Mesendoderm (in vitro differentiated cells): ENCODE results near the gene B3GLCT.
A peak's percentile ranks its signal among the peaks of the same experiment; 100 is the strongest.

ENCODE experiments used
- DNase-seq: peaks from one replicate; pipeline ENCODE4 v3.0.0; 2013
- H2AK5ac ChIP-seq: 2 replicates; pipeline ENCODE4 v1.6.1; 2013; ENCODE audit warnings: low read length, inconsistent platforms
- H2BK120ac ChIP-seq: 2 replicates; pipeline ENCODE4 v1.6.1; 2013; ENCODE audit warnings: low read depth, mild to moderate bottlenecking, low read length, moderate library complexity, mixed read lengths
- H2BK15ac ChIP-seq: replicated peaks from 2 replicates; pipeline ENCODE4 v1.6.1; 2013; ENCODE audit warnings: low read depth, mild to moderate bottlenecking, moderate library complexity
- H2BK5ac ChIP-seq: 2 replicates; pipeline ENCODE4 v1.6.1; 2013; ENCODE audit warnings: low read length, inconsistent platforms
- H3K18ac ChIP-seq: 2 replicates; pipeline ENCODE4 v1.6.1; 2013; ENCODE audit warnings: mild to moderate bottlenecking, low read length, mixed read lengths
- H3K23ac ChIP-seq: one replicate; pipeline ENCODE4 v1.6.1; 2013; ENCODE audit warnings: low read length
- H3K27ac ChIP-seq: 2 replicates; pipeline ENCODE4 v1.5.1; 2013; ENCODE audit warnings: low read depth, mild to moderate bottlenecking, inconsistent platforms, low read length, moderate library complexity
- H3K27me3 ChIP-seq: 2 replicates; pipeline ENCODE4 v1.6.1; 2013; ENCODE audit warnings: low read length, control low read depth, mild to moderate bottlenecking, inconsistent platforms; ENCODE audit not compliant: insufficient read depth, poor library complexity
- H3K36me3 ChIP-seq: 2 replicates; pipeline ENCODE4 v1.6.1; 2013; ENCODE audit warnings: low read length, inconsistent platforms; ENCODE audit not compliant: control insufficient read depth, insufficient read depth
- H3K4ac ChIP-seq: one replicate; pipeline ENCODE4 v1.6.1; 2013; ENCODE audit warnings: low read depth, mild to moderate bottlenecking, low read length, moderate library complexity
- H3K4me1 ChIP-seq: 2 replicates; pipeline ENCODE4 v1.6.1; 2013; ENCODE audit warnings: low read depth, low read length, inconsistent platforms; ENCODE audit not compliant: control insufficient read depth
- H3K4me2 ChIP-seq: 2 replicates; pipeline ENCODE4 v1.6.1; 2013; ENCODE audit warnings: low read length
- H3K4me3 ChIP-seq: 2 replicates; pipeline ENCODE4 v1.5.1; 2013; ENCODE audit warnings: mild to moderate bottlenecking, low read length
- H3K56ac ChIP-seq: one replicate; pipeline ENCODE4 v1.6.1; 2013; ENCODE audit warnings: low read length
- H3K79me1 ChIP-seq: 2 replicates; pipeline ENCODE4 v1.6.1; 2013; ENCODE audit warnings: low read length, inconsistent platforms
- H3K79me2 ChIP-seq: 2 replicates; pipeline ENCODE4 v1.6.1; 2013; ENCODE audit warnings: mild to moderate bottlenecking, low read length; ENCODE audit not compliant: control insufficient read depth, insufficient read depth
- H3K9ac ChIP-seq: 2 replicates; pipeline ENCODE4 v1.6.1; 2013; ENCODE audit warnings: low read length, inconsistent platforms
- H4K5ac ChIP-seq: one replicate; pipeline ENCODE4 v1.6.1; 2013; ENCODE audit warnings: low read length
- H4K8ac ChIP-seq: one replicate; pipeline ENCODE4 v1.6.1; 2013; ENCODE audit warnings: low read depth, mild to moderate bottlenecking, control low read depth, low read length, moderate library complexity
- WGBS: extraction: QIAGEN DNeasy Blood & Tissue Kit; methylation state at CpG from one replicate; pipeline ENCODE4 v1.1.7; 2013; ENCODE audit warnings: low lambda C conversion rate, missing lambda C conversion rate; ENCODE audit not compliant: insufficient coverage; ENCODE audit errors: extremely low coverage; 5-methylcytosine and 5-hydroxymethylcytosine counted together

B3GLCT gene

DNA sequence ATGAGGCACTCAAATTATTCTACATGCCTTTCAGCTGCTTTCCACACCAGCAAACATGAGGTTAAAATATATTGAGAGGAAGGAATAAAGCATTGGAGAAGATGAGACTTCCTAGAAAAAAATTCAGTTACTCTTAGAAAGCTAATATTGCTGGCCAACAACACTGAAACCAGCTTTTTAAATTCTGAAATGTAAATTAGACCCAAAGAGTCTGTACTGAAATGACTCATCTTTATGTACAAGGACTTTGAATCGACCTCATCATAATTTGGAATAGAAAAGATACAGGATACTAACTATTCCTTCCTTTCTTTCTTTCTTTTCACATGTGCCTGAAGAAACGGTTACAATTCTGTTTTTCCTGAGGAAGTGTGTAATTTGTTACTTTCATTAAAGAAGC is 31.6 kb upstream of the B3GLCT start:
- no peaks in the 10 kb centered on the region for H3K79me2 ChIP-seq
- no peak overlapping the region for H4K5ac ChIP-seq
- H2BK15ac ChIP-seq: no peak overlapping the region
- no peak overlapping the region for H3K56ac ChIP-seq
- H3K18ac ChIP-seq: no peak overlapping the region
- no peak overlapping the region for H3K4ac ChIP-seq
- H3K27me3 ChIP-seq: no peaks in the 10 kb centered on the region
- no peak overlapping the region for H3K23ac ChIP-seq
- H2BK5ac ChIP-seq: no peak overlapping the region
- H4K8ac ChIP-seq: no peak overlapping the region
- no peaks in the 10 kb centered on the region for H3K36me3 ChIP-seq
- H3K4me1 ChIP-seq: no peaks in the 10 kb centered on the region
- H2AK5ac ChIP-seq: no peak overlapping the region
- H3K27ac ChIP-seq: no peak overlapping the region
- no peak overlapping the region for H3K9ac ChIP-seq
- no peak for DNase-seq
- H3K4me3 ChIP-seq: no peak overlapping the region
- no peak overlapping the region for H3K4me2 ChIP-seq
- no peaks in the 10 kb centered on the region for H3K79me1 ChIP-seq
- no CpG with 5 or more reads among the region's 2 CpGs for WGBS
- H2BK120ac ChIP-seq: no peak overlapping the region

DNA sequence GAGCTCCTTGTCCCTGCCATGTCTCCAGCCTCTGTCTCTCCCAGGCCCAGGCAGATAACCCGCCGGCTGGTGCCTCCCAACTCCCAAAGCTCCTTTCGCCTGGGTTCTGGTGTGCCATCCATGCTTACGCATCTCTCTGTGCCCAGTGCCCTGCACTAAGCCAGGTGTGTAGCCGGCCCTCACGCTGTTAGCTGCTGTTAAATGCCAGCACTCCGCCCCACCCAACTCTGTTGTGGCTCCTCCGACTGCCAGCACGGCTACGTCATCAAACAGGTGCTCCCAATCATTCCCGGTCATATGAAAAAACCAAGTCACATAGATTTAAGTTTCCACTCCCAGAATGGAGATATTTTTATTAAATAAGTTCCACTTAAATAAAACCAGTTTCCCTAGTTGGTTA is 31.0 kb upstream of the B3GLCT start:
- no CpG with 5 or more reads among the region's 11 CpGs for WGBS
- H3K36me3 ChIP-seq: no peaks in the 10 kb centered on the region
- no peak overlapping the region for H2BK15ac ChIP-seq
- H3K4me2 ChIP-seq: no peak overlapping the region
- no peak overlapping the region for H2BK120ac ChIP-seq
- no peak overlapping the region for H3K18ac ChIP-seq
- H4K5ac ChIP-seq: no peak overlapping the region
- H4K8ac ChIP-seq: no peak overlapping the region
- no peak overlapping the region for H3K9ac ChIP-seq
- H3K27me3 ChIP-seq: no peaks in the 10 kb centered on the region
- H3K79me1 ChIP-seq: no peaks in the 10 kb centered on the region
- DNase-seq: no peak
- H3K27ac ChIP-seq: no peak overlapping the region
- H3K23ac ChIP-seq: no peak overlapping the region
- H2BK5ac ChIP-seq: no peak overlapping the region
- H3K79me2 ChIP-seq: no peaks in the 10 kb centered on the region
- H3K4ac ChIP-seq: no peak overlapping the region
- no peak overlapping the region for H3K4me3 ChIP-seq
- no peak overlapping the region for H3K56ac ChIP-seq
- H2AK5ac ChIP-seq: no peak overlapping the region
- H3K4me1 ChIP-seq: no peaks in the 10 kb centered on the region

DNA sequence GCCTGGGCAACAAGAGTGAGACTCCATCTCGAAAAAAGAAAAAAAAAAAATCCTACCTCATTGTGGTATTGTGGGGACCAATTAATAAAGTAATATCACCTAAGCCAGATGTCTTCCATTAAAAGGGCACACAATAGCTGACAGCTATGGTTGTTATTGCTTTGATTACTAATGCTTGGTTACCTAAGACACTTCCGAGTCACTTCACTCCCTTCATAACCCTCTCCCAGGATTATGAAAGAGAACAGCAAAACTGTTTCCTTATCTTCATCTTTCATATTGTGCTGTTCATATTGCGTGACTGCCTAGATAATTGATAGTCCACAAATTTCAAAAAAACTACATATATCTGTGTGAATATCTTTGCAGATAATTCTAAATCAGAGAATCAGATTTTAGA is 27.8 kb upstream of the B3GLCT start:
- DNase-seq: no peak
- H4K8ac ChIP-seq: no peak overlapping the region
- H3K4me3 ChIP-seq: no peak overlapping the region

DNA sequence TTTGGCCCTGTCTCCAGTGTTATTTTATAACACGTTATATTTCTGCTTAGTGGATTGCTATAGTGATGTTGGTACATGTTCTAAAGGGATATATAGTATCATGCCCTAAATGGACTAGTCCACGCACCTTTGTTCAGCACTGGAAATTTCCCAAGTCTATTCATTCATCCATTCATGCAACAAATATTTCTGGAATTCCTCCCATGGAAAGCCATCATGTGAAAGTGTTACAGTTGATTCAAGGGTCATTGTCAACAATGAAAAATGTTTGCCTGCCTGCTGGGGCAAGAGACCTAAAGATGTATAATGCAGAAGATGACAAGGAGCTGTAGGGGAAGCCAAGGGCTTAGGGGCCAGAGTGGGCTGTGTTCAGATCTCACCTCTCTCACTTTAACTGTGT is 27.2 kb upstream of the B3GLCT start:
- no peak overlapping the region for H2BK120ac ChIP-seq
- no peak overlapping the region for H2BK15ac ChIP-seq
- H3K79me1 ChIP-seq: no peaks in the 10 kb centered on the region
- H3K27ac ChIP-seq: no peak overlapping the region
- no peaks in the 10 kb centered on the region for H3K27me3 ChIP-seq
- H2AK5ac ChIP-seq: no peak overlapping the region
- H3K56ac ChIP-seq: no peak overlapping the region
- H3K4me3 ChIP-seq: no peak overlapping the region
- no peak overlapping the region for H3K18ac ChIP-seq
- WGBS: no CpG with 5 or more reads among the region's 2 CpGs
- DNase-seq: peak; percentile 20
- no peak overlapping the region for H2BK5ac ChIP-seq
- no peak overlapping the region for H3K4me2 ChIP-seq
- H3K4ac ChIP-seq: no peak overlapping the region
- no peak overlapping the region for H3K9ac ChIP-seq
- H3K23ac ChIP-seq: no peak overlapping the region
- no peaks in the 10 kb centered on the region for H3K36me3 ChIP-seq
- H4K8ac ChIP-seq: no peak overlapping the region
- no peaks in the 10 kb centered on the region for H3K79me2 ChIP-seq
- H4K5ac ChIP-seq: no peak overlapping the region
- no peaks in the 10 kb centered on the region for H3K4me1 ChIP-seq

More for the DNA sequence above, 27.8 kb upstream of the B3GLCT start:
- Histone ChIP-seq H3K79me1 (no peaks in the 10 kb centered on the region), H3K27ac (no peak overlapping the region), H3K36me3 (no peaks in the 10 kb centered on the region), H4K5ac (no peak overlapping the region), H3K27me3 (no peaks in the 10 kb centered on the region), H3K56ac (no peak overlapping the region), H2BK120ac (no peak overlapping the region), H3K23ac (no peak overlapping the region), H3K18ac (no peak overlapping the region), H3K4ac (no peak overlapping the region), H3K79me2 (no peaks in the 10 kb centered on the region), H3K4me2 (no peak overlapping the region), H2BK5ac (no peak overlapping the region), H3K4me1 (no peaks in the 10 kb centered on the region), H2AK5ac (no peak overlapping the region), H2BK15ac (no peak overlapping the region), H3K9ac (no peak overlapping the region)
- no CpG with 5 or more reads among the region's 3 CpGs for WGBS

DNA sequence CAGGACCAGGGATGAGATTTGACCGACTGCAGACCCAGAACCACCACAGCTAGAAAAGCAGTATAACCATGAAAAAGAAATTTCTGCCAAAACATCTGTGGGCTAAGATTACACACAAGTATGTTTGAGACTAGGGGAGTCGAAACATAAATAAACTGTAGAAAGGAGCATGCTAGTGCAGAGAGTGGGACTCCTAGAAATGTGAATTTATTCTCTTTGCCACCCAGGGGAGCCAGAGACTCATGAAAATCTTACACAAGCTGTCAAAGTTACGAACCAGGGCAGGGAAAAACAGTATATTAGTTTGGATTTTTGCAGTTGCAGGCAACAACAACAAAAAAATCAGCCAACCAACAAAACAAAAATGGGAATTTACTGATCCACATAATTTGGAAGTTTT is 25.8 kb upstream of the B3GLCT start:
- no peaks in the 10 kb centered on the region for H3K27me3 ChIP-seq
- no peak overlapping the region for H3K18ac ChIP-seq
- no peak for DNase-seq
- no peak overlapping the region for H4K5ac ChIP-seq
- H3K27ac ChIP-seq: no peak overlapping the region
- H4K8ac ChIP-seq: no peak overlapping the region
- no peaks in the 10 kb centered on the region for H3K79me1 ChIP-seq
- H3K9ac ChIP-seq: no peak overlapping the region
- no peak overlapping the region for H2AK5ac ChIP-seq
- H3K4me3 ChIP-seq: no peak overlapping the region
- H3K4me2 ChIP-seq: no peak overlapping the region
- H3K79me2 ChIP-seq: no peaks in the 10 kb centered on the region
- no peak overlapping the region for H2BK120ac ChIP-seq
- no peak overlapping the region for H2BK15ac ChIP-seq
- no peak overlapping the region for H3K23ac ChIP-seq
- no peak overlapping the region for H3K4ac ChIP-seq
- no peaks in the 10 kb centered on the region for H3K36me3 ChIP-seq
- H3K4me1 ChIP-seq: no peaks in the 10 kb centered on the region
- WGBS: no CpG with 5 or more reads among the region's 3 CpGs
- no peak overlapping the region for H2BK5ac ChIP-seq
- no peak overlapping the region for H3K56ac ChIP-seq

GRCh38 chr13:31175847-31176532 is 23.8 kb upstream of the B3GLCT start:
- no peak overlapping the region for H3K56ac ChIP-seq
- H3K4ac ChIP-seq: no peak overlapping the region
- H3K27me3 ChIP-seq: no peaks in the 10 kb centered on the region
- WGBS: no CpG with 5 or more reads among the region's 3 CpGs
- H4K5ac ChIP-seq: no peak overlapping the region
- no peak overlapping the region for H2BK15ac ChIP-seq
- H3K4me2 ChIP-seq: no peak overlapping the region
- no peak overlapping the region for H2BK120ac ChIP-seq
- H2AK5ac ChIP-seq: no peak overlapping the region
- H3K18ac ChIP-seq: no peak overlapping the region
- H3K9ac ChIP-seq: no peak overlapping the region
- no peaks in the 10 kb centered on the region for H3K36me3 ChIP-seq
- H2BK5ac ChIP-seq: no peak overlapping the region
- no peaks in the 10 kb centered on the region for H3K4me1 ChIP-seq
- no peak overlapping the region for H4K8ac ChIP-seq
- DNase-seq: no peak
- H3K4me3 ChIP-seq: no peak overlapping the region
- no peak overlapping the region for H3K27ac ChIP-seq
- no peak overlapping the region for H3K23ac ChIP-seq
- no peaks in the 10 kb centered on the region for H3K79me2 ChIP-seq
- no peaks in the 10 kb centered on the region for H3K79me1 ChIP-seq
